IMR-90 (cell line): ENCODE data around the gene OSBPL6. TPM values are rescaled to one million over a fixed set of nuclear protein-coding genes. Genes with fewer than 3 reads are reported as not detected.

ENCODE experiments used
- ATAC-seq: fragments of 200-7000 bp; cut with Tn5 transposase; 2 replicates; pipeline ENCODE4 v1.9.1; 2020; ENCODE audit warnings: low read depth, mild to moderate bottlenecking, moderate library complexity
- BruUV-seq: library from RNA; stranded (reverse); fragments of 400-500 nt; replicated peaks from 2 replicates; lab custom pipeline; 2021; lab: Mats Ljungman, UMichigan
- CTCF ChIA-PET: fragments of 300-600 bp; formaldehyde crosslinking; extraction: SDS; loops from one replicate; lab custom pipeline; 2021; ENCODE audit warnings: antibody characterized with exemption; lab: Yijun Ruan, JAX
- POLR2A ChIA-PET: fragments of 300-600 bp; sonication (Branson Sonifier 250); formaldehyde crosslinking; loops from one replicate; lab custom pipeline; 2022; ENCODE audit warnings: antibody characterized with exemption; ENCODE audit not compliant: unreplicated experiment; lab: Charles Lee
- DNase-seq: peaks from one replicate; pipeline ENCODE4 v3.0.0; 2013
- H2AFZ ChIP-seq: replicated peaks from 2 replicates; pipeline ENCODE3; 2013; ENCODE audit warnings: low read length, mild to moderate bottlenecking; ENCODE audit not compliant: poor library complexity
- H2AK5ac ChIP-seq: 2 replicates; pipeline ENCODE4 v1.6.1; 2013; ENCODE audit warnings: low read depth, low read length, inconsistent platforms
- H2AK9ac ChIP-seq: replicated peaks from 2 replicates; pipeline ENCODE3; 2013; ENCODE audit warnings: mild to moderate bottlenecking, low read depth, low read length, moderate library complexity; ENCODE audit not compliant: poor library complexity
- H2BK120ac ChIP-seq: 2 replicates; pipeline ENCODE4 v1.6.1; 2013; ENCODE audit warnings: low read depth, low read length, inconsistent platforms
- H2BK15ac ChIP-seq: 3 replicates; pipeline ENCODE4 v1.6.1; 2013; ENCODE audit warnings: low read depth, low read length, inconsistent platforms
- H2BK20ac ChIP-seq: 2 replicates; pipeline ENCODE4 v1.6.1; 2013; ENCODE audit warnings: low read depth, mild to moderate bottlenecking, inconsistent platforms, low read length, moderate library complexity
- H2BK5ac ChIP-seq: 2 replicates; pipeline ENCODE4 v1.6.1; 2013; ENCODE audit warnings: mild to moderate bottlenecking, low read depth, low read length, inconsistent platforms; ENCODE audit not compliant: poor library complexity, severe bottlenecking
- H3K14ac ChIP-seq: replicated peaks from 2 replicates; pipeline ENCODE4 v1.6.1; 2013; ENCODE audit warnings: low read depth, low read length, inconsistent platforms
- H3K18ac ChIP-seq: 2 replicates; pipeline ENCODE4 v1.6.1; 2013; ENCODE audit warnings: low read depth, low read length, control low read depth
- H3K23ac ChIP-seq: 2 replicates; pipeline ENCODE4 v1.6.1; 2013; ENCODE audit warnings: low read depth, low read length, inconsistent platforms
- H3K27ac ChIP-seq: 2 replicates; pipeline ENCODE4 v1.5.1; 2013; ENCODE audit warnings: mild to moderate bottlenecking, control low read depth, low read length; ENCODE audit not compliant: insufficient read depth
- H3K27me3 ChIP-seq: 2 replicates; pipeline ENCODE4 v1.6.1; 2013; ENCODE audit warnings: low read length; ENCODE audit not compliant: control insufficient read depth, insufficient read depth
- H3K36me3 ChIP-seq: 2 replicates; pipeline ENCODE4 v1.6.1; 2013; ENCODE audit warnings: low read length, mixed read lengths; ENCODE audit not compliant: control insufficient read depth, insufficient read depth
- H3K4ac ChIP-seq: 2 replicates; pipeline ENCODE4 v1.6.1; 2013; ENCODE audit warnings: low read depth, low read length, inconsistent platforms
- H3K4me1 ChIP-seq: 2 replicates; pipeline ENCODE4 v1.6.1; 2013; ENCODE audit warnings: low read length, mixed read lengths; ENCODE audit not compliant: control insufficient read depth, insufficient read depth
- H3K4me2 ChIP-seq: 2 replicates; pipeline ENCODE4 v1.6.1; 2013; ENCODE audit warnings: low read depth, mild to moderate bottlenecking, control low read depth, low read length, moderate library complexity
- H3K4me3 ChIP-seq: 2 replicates; pipeline ENCODE4 v1.5.1; 2013; ENCODE audit warnings: low read depth, mild to moderate bottlenecking, control low read depth, low read length, moderate library complexity; ENCODE audit not compliant: insufficient read depth
- H3K56ac ChIP-seq: 2 replicates; pipeline ENCODE4 v1.6.1; 2013; ENCODE audit warnings: low read length, inconsistent platforms; ENCODE audit not compliant: insufficient read depth; ENCODE audit errors: extremely low read depth
- H3K79me1 ChIP-seq, 2 experiments: 2 replicates each; pipeline ENCODE4 v1.6.1; 2013; ENCODE audit warnings: low read length in 2 of 2, inconsistent platforms in 1 of 2, low read depth in 1 of 2
- H3K9ac ChIP-seq: 2 replicates; pipeline ENCODE4 v1.6.1; 2013; ENCODE audit warnings: low read depth, low read length, control low read depth
- H3K9me1 ChIP-seq: 2 replicates; pipeline ENCODE4 v1.6.1; 2013; ENCODE audit warnings: low read length, inconsistent platforms; ENCODE audit not compliant: insufficient read depth
- H3K9me3 ChIP-seq: 2 replicates; pipeline ENCODE4 v1.6.1; 2013; ENCODE audit warnings: low read length; ENCODE audit not compliant: control insufficient read depth, insufficient read depth
- H4K20me1 ChIP-seq: 2 replicates; pipeline ENCODE4 v1.6.1; 2013; ENCODE audit warnings: low read length, inconsistent platforms; ENCODE audit not compliant: insufficient read depth
- H4K5ac ChIP-seq: 2 replicates; pipeline ENCODE4 v1.6.1; 2013; ENCODE audit warnings: mild to moderate bottlenecking, low read depth, low read length, control low read depth
- H4K8ac ChIP-seq, 2 experiments: 2 replicates each; pipeline ENCODE4 v1.6.1; 2013; ENCODE audit warnings: low read depth in 2 of 2, low read length in 2 of 2, control low read depth in 1 of 2, inconsistent platforms in 1 of 2
- H4K91ac ChIP-seq: 2 replicates; pipeline ENCODE4 v1.6.1; 2013; ENCODE audit warnings: low read depth, low read length, inconsistent platforms; ENCODE audit not compliant: insufficient read depth
- CEBPB ChIP-seq: IDR thresholded peaks from 2 replicates; pipeline ENCODE4 v1.6.1; 2012; ENCODE audit warnings: low read depth, low read length, improper control_type of control experiment
- CHD1 ChIP-seq: IDR thresholded peaks from 2 replicates; pipeline ENCODE4 v1.6.1; 2012; ENCODE audit warnings: low read depth, low read length, improper control_type of control experiment
- CTCF ChIP-seq: conservative IDR thresholded peaks from 2 replicates; pipeline ENCODE4 v1.5.1; 2012; ENCODE audit warnings: mild to moderate bottlenecking, low read depth, low read length, improper control_type of control experiment
- ELK1 ChIP-seq: fragments of 150-350 bp; IDR thresholded peaks from 2 replicates; pipeline ENCODE4 v1.6.1; 2016; ENCODE audit warnings: low read depth, mild to moderate bottlenecking, low read length, moderate library complexity, borderline replicate concordance
- FOS ChIP-seq: fragments of 150-350 bp; IDR thresholded peaks from 2 replicates; pipeline ENCODE4 v1.6.1; 2016; ENCODE audit warnings: low read depth, low read length
- MAZ ChIP-seq: IDR thresholded peaks from 2 replicates; pipeline ENCODE4 v1.6.1; 2012; ENCODE audit warnings: low read depth, mild to moderate bottlenecking, low read length, improper control_type of control experiment, moderate library complexity, borderline replicate concordance
- MXI1 ChIP-seq: IDR thresholded peaks from 2 replicates; pipeline ENCODE4 v1.6.1; 2012; ENCODE audit warnings: low read depth, mild to moderate bottlenecking, low read length, moderate library complexity, borderline replicate concordance
- RAD21 ChIP-seq: IDR thresholded peaks from 2 replicates; pipeline ENCODE4 v1.6.1; 2012; ENCODE audit warnings: low read length, improper control_type of control experiment
- RFX5 ChIP-seq: IDR thresholded peaks from 2 replicates; pipeline ENCODE4 v1.8.0; 2012; ENCODE audit warnings: low read depth, mild to moderate bottlenecking, low read length, moderate library complexity
- WGBS, 2 experiments: methylation state at CpG; one replicate each; pipeline versions ENCODE4 v1.1.5 to v1.1.7; 2013; ENCODE audit warnings: missing lambda C conversion rate in 2 of 2; ENCODE audit not compliant: insufficient read length in 1 of 2; ENCODE audit errors: extremely low coverage in 2 of 2; 5-methylcytosine and 5-hydroxymethylcytosine counted together
- dilution Hi-C: fragments of 300-500 bp; cut with HindIII; formaldehyde crosslinking; loops from one replicate; pipeline ENCODE4 v1.14.3; 2018; ENCODE audit warnings: low sequenced_read_pairs; ENCODE audit not compliant: unreplicated experiment
- in situ Hi-C: fragments of 300-500 bp; cut with MboI; formaldehyde crosslinking; loops from 3 replicates; pipeline ENCODE4 v1.14.3; 2019; ENCODE audit warnings: low sequenced_read_pairs, inconsistent platforms, mixed read lengths
- intact Hi-C: fragments of 100-400 bp; cut with micrococcal nuclease; formaldehyde crosslinking; loops from 2 replicates; pipeline ENCODE4 v1.10.0; 2022
- polyA plus RNA-seq, 3 experiments: library from polyadenylated mRNA; depleted of rRNA; stranded (reverse); fragments of >200 nt; gene quantifications; 2 replicates each; pipeline ENCODE4 v1.2.3, GENCODE V29; 2012; ENCODE audit warnings: low replicate concordance in 1 of 3
- total RNA-seq: library from RNA; depleted of rRNA; stranded (reverse); fragments of >200 nt; gene quantifications from 2 replicates; pipeline ENCODE4 v1.2.3, GENCODE V29; 2012
- TF ChIP-seq, protein P1 (sequence below): fragments of 150-350 bp; IDR thresholded peaks from 2 replicates; pipeline ENCODE4 v1.6.1; 2017; ENCODE audit warnings: mild to moderate bottlenecking, antibody characterized with exemption, low read length, low read depth

The OSBPL6 gene
- total and polyA plus RNA-seq, 2 of the 4 experiments (the other 2 are of a cell fraction), result 3.2 to 3.7 TPM

DNA sequence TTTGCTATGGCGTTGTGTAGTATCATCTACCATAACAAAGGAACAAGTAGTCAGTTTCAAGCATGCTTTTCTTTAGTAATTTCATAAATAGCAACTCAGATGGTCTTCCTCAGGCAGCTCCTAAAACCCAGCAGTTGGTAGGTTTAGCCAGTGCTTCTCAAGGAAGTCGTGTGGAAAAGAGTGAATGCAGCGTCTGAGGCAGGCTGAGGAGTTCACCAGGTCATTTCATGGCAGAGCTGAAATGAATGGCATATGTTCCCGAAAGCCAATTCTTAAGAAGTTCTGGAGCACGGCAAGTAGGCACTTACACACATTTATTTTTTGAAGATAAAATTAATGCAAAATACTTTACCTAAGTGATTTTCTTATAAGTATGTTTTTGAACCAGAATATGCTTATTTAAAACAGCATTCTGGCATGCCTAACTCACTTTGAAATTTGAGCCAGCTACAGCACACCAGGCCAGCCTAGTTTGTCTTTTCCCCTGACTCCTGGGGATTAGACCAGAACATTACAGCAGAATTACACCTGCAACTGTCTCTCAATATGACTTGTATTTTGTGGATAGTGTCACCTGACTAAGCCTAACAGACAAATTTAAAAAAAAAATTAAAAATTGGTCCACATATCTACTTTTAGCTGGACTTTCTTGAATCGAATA, 62.2 kb downstream of the OSBPL6 start:
- intact Hi-C loops, result no loop called here
- in situ Hi-C loops, result no loop called here
- no CpG with 5 or more reads among the region's 6 CpGs for WGBS, 2 experiments

More for the DNA sequence above, 62.2 kb downstream of the OSBPL6 start:
- Histone ChIP-seq H3K36me3 (no peaks in the 10 kb centered on the region), H3K79me1 (no peaks in the 10 kb centered on the region; a peak in 2 of 4 replicates), H3K18ac (no peak overlapping the region), H3K56ac (no peak overlapping the region), H4K91ac (no peak overlapping the region), H2AK9ac (no peak overlapping the region), H3K4me1 (peaks cover 2% of the 10 kb centered on the region; the same call in 1 of the 2 replicates), H3K9me3 (no peaks in the 10 kb centered on the region), H4K20me1 (no peaks in the 10 kb centered on the region), H2AFZ (no peak overlapping the region), H2BK20ac (no peak overlapping the region), H3K9me1 (no peaks in the 10 kb centered on the region), H4K8ac (no peak overlapping the region), H2BK5ac (no peak overlapping the region), H3K27me3 (no peaks in the 10 kb centered on the region), H4K5ac (no peak overlapping the region), H3K14ac (no peak overlapping the region), H3K4me3 (no peak overlapping the region), H2BK120ac (no peak overlapping the region), H3K4me2 (no peak overlapping the region), H3K27ac (no peak overlapping the region), H3K23ac (no peak overlapping the region), H3K9ac (no peak overlapping the region), H2BK15ac (no peak overlapping the region), H3K4ac (no peak overlapping the region), H2AK5ac (no peak overlapping the region)
- TF ChIP-seq MXI1, result no peak
- TF ChIP-seq RFX5, result no peak
- TF ChIP-seq MAZ, result no peak
- TF ChIP-seq FOS, result no peak
- TF ChIP-seq ELK1, result no peak
- no peak for TF ChIP-seq RAD21
- no peak for TF ChIP-seq CTCF
- TF ChIP-seq, protein P1, sequence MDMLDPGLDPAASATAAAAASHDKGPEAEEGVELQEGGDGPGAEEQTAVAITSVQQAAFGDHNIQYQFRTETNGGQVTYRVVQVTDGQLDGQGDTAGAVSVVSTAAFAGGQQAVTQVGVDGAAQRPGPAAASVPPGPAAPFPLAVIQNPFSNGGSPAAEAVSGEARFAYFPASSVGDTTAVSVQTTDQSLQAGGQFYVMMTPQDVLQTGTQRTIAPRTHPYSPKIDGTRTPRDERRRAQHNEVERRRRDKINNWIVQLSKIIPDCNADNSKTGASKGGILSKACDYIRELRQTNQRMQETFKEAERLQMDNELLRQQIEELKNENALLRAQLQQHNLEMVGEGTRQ, result no peak
- no peak for TF ChIP-seq CHD1
- TF ChIP-seq CEBPB, result no peak
- dilution Hi-C loops, result no loop called here
- ATAC-seq (peak; percentile 66), DNase-seq (peak; percentile 28)
- no TSS peak for BruUV-seq
- CTCF ChIA-PET, result interaction anchor here (0.5 to 1.2 kb wide), 4 partner anchors 11 to 257 kb away, joined by 3 to 4 read pairs (median 3); no protein-coding TSS in a partner anchor
- POLR2A ChIA-PET, result no interaction called here
